Muscle of back (tissue), 11 donors: Measurements from ENCODE around the gene ZNF75A. TPM values are rescaled to one million over a fixed set of nuclear protein-coding genes. Genes with fewer than 3 reads are reported as not detected.

Experiments
- DNase-seq, 3 donors: peaks; one replicate each; pipeline versions ENCODE4 v3.0.0 to v3.0.0-alpha.2; 2013
- polyA plus RNA-seq, 10 donors: library from polyadenylated mRNA; unstranded; fragments of 120-200 nt; gene quantifications; one replicate each; pipeline ENCODE4 v1.2.1, GENCODE V29; 2013; ENCODE audit not compliant: insufficient read length in 10 of 10

ZNF75A gene
- polyA plus RNA-seq, 10 donors = 19.4 to 37.1 (median 26.7) TPM

- peak in 1 of 3 donors; percentile 23 for DNase-seq
Observed at GRCh38 chr16:3283543-3284447, 21.5 kb upstream of the ZNF75A start.

- DNase-seq = no peak
Observed at GRCh38 chr16:3285131-3285530, 20.2 kb upstream of the ZNF75A start.

- no peak for DNase-seq
Observed at GRCh38 chr16:3289998-3290673, 15.2 kb upstream of the ZNF75A start.

DNA sequence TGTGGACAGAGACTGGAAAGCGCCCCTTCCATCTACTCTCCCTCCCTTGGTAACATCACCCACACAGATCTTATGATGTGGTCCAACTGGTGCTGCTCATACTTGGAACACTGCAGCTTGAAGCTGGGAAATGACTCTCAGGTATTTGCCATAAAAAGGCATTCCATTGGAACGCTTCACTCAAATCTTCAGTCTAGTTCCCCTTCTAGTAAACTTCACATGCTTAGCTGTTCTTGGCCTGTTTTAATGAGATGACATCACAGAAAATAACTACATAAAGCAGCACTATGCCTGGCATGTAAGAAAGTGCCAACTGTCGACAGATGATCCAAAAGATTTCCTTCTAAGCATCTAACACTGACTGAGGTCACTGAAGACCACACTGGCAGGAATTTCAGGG is 12.7 kb upstream of the ZNF75A start:
- DNase-seq = no peak

- DNase-seq = no peak
Observed at GRCh38 chr16:3295209-3295608, 10.1 kb upstream of the ZNF75A start.

- DNase-seq = no peak
Observed at GRCh38 chr16:3295783-3296182, 9.5 kb upstream of the ZNF75A start.

DNA sequence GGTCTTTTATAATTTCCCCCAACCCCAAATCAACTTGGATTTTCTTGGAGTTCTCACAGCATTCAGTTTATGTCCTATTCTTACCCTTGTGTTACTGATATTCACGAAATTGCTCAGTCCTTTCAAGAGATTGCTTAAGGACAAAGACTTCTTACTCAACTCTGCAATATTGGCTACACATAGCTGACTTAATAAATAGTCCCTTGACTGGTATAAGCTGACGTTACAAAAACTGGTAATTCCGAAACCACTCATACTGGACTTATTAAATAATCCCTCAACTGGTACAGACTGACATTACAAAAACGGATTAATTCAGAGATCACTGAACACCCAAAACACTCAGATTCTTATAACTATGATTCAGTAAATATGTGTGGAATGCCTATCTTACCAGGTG is 927 bp upstream of the ZNF75A start:
- DNase-seq = no peak

DNA sequence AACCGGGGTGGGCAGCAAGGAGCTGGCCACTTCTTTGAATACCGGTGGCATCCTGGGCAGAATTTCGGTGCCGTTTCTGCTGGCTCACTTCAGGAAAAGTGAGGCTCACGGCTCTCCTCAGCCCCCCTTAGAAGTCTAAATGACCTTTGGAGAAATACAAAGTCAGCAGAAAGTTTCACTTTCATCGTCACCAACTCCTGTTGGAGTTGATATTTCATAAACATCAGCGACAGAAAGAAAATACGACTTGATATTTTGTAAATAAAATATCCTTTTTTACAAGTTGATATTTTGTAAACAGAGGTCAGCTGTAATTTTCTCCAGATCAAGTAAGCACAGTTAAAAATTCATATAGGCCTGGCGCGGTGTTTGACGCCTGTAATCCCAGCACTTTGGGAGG is 781 bp downstream of the ZNF75A start:
- no peak for DNase-seq

GRCh38 chr16:3311496-3311895 is 6.2 kb downstream of the ZNF75A start:
- DNase-seq = no peak

DNA sequence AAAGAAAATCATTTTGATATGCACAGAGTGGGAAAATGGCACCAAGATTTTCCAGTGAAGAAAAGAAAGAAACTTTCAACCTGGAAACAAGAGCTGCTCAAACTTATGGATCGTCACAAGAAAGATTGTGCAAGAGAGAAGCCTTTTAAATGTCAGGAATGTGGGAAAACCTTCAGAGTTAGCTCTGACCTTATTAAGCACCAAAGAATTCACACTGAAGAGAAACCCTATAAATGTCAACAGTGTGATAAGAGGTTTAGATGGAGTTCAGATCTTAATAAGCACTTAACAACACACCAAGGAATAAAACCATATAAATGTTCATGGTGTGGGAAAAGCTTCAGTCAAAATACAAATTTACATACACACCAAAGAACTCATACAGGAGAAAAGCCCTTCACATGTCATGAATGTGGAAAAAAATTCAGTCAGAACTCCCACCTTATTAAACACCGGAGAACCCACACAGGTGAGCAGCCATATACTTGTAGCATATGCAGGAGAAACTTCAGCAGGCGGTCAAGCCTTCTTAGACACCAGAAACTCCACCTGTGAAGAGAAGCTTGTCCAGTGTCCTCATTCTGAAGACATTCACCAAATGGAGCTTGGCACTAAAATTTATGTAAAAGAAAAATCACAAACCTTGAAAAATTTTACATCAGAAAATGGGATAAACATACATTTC is 12.2 kb downstream of the ZNF75A start:
- no peak for DNase-seq

DNA sequence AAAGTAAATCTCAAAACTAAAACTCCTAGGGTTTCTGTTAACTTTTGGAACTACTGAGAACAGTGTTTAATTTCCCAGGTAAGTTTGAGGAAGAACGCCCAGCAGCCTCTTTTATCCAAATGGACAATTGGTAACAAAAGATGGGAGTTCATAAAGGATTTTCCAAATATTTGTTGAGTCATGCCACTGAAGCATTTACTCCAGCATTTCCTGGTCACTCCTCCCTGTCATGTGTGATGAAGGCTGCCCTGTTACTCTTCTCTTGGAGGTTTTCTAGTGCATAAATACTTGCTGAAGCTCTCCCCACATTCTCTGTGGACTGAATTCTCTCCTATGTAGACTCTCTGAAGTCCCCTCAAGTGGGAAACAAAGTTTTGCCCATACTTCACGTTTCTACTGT is 16.5 kb downstream of the ZNF75A start:
- DNase-seq = no peak

DNA sequence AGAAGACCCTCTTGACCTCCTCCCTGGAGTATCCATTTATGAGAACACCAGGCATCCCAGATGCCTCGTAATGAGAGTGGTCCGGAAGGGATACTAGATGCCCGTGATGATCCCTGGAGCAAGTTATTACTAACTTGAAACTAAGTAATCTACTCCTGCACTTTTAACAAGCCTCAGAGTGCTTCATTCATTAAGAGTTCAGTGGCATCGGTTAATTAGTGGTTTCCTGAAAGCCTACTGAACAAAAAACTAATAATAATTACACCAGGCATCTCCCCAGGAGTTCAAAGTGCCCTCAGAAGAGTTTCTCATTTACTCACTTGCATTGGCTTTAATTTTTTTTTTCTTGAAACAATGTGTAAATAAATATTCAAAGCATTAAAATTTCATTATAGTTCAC is 22.2 kb downstream of the ZNF75A start:
- no peak for DNase-seq

GRCh38 chr16:3328104-3328503 is 22.8 kb downstream of the ZNF75A start:
- DNase-seq = no peak

GRCh38 chr16:3328643-3329042 is 23.3 kb downstream of the ZNF75A start:
- no peak for DNase-seq

- no peak for DNase-seq
Observed at GRCh38 chr16:3346041-3346440, 40.7 kb downstream of the ZNF75A start.

- DNase-seq = no peak
Observed at GRCh38 chr16:3347586-3347985, 42.3 kb downstream of the ZNF75A start.

DNA sequence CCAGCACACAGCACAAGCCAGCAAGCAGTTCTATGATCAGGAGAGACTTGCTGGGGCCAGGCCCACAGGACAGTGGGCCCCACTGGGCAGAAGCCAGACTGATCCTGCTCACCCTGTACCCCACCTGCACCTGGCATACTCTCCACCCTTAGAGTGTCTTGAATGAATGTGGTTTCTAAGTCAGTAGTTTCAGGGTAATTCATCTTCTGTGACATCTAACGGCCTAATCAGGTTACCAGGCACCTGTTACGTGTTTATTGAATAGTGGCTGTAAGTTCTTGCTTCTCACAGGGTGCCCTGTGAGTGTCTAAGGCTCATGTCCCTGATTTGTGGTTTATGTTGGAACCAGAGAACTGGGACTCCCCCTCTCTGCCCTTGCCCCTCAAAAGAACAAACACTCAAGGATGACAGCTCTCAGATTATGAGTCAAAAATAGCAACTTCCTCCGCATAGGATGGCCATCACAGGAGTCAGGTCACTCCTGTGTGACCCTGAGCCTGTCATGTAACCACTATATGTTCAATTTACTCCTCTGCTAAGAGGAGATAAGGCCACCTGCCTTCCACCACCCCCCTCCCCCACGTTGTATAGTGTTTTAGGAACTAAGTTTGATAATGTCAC is 43.4 kb downstream of the ZNF75A start:
- DNase-seq = no peak

DNA sequence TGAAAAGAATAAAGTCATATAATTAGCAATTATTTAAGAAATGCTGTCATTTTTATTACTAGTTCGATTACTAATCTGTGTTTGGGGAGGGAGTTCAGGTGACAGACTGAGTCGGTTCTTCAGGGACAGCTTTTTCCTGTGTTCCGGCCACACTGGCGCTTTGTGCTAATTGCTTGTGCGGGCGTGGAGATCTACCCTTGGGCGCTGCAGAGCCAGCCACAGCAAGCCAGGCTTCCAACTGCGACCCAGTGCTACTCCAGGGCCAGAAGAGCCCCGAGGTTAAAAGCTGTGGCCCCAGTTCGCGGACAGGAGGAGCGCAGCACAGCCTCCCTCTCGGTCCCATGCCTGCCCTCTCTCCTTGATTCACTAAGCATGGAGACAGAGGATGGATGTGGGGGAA is 43.9 kb downstream of the ZNF75A start:
- no peak for DNase-seq

- DNase-seq = no peak
Observed at GRCh38 chr16:3355589-3355988, 50.3 kb downstream of the ZNF75A start, which contains the start of gene OR2C1. TSS of gene OR2C1 (plus strand) at chr16:3355889. CDS start at chr16:3355941, 52 bp downstream.

DNA sequence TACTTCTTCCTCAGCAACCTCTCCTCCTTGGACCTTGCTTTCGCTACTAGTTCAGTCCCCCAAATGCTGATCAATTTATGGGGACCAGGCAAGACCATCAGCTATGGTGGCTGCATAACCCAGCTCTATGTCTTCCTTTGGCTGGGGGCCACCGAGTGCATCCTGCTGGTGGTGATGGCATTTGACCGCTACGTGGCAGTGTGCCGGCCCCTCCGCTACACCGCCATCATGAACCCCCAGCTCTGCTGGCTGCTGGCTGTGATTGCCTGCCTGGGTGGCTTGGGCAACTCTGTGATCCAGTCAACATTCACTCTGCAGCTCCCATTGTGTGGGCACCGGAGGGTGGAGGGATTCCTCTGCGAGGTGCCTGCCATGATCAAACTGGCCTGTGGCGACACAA is 50.8 kb downstream of the ZNF75A start:
- no peak for DNase-seq

DNA sequence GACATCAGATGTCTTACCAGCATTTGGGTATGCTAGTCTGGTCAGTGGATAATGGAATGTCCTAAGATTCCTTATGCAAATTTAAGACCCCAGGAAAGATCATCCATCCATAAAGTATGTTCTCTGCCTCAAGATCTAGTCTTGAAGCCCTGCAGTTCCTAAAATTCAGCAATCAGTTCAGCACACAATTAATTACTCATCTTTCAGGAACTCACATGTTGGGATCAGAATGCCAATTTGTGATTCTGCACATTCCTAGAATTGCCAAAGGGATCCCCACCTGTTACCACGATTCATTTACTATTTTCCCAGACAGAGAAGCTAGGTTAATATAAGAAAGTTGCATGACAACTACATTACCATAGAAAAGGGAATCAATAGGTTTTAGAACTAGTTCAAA is 53.6 kb downstream of the ZNF75A start:
- no peak for DNase-seq

DNA sequence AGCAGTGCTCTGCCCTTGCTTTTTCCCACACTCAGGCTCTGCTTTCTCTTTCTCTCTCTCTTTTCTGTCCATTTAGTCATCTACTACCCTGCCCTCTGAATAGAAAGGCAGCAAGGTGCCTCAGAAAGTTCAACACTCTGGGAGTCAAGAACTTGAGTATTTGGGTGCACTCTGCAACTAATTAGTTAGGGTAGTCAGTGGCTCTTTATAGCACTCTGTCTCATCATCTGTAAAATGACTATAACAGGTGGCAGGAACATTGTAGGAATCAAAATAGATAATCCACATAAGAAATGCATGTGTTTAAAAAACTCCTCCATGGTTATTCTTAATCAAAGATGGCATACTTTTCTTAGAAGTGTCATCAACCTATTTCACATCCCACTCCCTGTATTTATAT is 57.6 kb downstream of the ZNF75A start:
- no peak for DNase-seq
